C4-2B (cell line): ENCODE data around the gene HSBP1L1.

Source experiments
- H3K27ac ChIP-seq: fragments of 450-650 bp; 2 replicates; pipeline ENCODE4 v1.5.1; 2017
- ZFX ChIP-seq: fragments of 450-650 bp; IDR thresholded peaks from 2 replicates; pipeline ENCODE4 v1.6.1; 2017
- TF ChIP-seq, protein P1 (sequence below): fragments of 450-650 bp; conservative IDR thresholded peaks from 2 replicates; pipeline ENCODE4 v1.5.1; 2017; ENCODE audit warnings: mild to moderate bottlenecking

Gene HSBP1L1

DNA sequence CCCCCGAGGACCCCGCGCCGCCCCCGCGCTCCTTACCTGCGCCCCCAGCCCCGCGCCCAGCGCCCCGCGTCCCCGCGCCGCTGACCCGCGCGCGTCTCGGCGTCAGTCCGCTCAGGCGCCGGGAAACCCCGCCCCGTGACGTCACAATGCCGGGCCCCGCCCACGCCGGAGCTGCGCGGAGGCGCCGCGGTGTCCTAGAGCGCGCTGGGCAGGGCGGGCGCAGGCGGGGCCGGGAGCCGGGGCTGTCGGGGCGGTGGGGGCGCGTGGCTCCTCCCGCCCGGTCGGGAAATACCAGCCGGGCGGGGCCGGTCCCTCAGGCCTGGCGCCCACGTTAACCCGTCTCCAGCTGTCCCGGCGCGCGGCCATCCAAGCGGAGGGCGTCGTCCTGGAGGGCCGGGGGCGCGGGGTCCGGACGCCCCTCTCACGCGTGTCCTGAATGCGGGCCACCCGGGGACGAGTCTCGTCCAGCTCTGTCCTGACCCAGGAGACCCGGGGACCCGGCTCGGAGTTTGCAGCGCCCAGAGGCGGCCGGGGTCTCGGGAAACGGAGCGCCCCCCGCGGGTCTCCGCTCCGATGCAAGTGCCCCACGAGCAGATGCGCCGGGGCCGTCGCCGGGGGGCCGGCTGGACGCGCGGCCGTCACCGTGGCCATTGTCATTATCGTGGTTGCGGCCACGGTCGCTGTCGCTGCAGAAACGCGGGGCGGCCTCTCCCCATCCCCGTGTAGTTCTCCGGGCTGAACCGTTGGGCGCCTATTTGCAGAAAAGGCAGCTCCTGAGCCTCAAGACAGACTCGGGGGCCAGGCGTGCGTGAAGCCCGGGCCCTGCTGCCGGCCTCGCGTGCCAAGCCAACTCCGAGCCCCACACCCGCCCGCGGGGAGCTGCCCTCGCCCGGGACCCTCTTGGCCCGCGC lies 12.6 kb upstream of the HSBP1L1 start, which contains the start of gene SLC66A2:
Gene SLC66A2, minus strand, starts transcription at position 109 of the 911 bp plus-strand sequence. CDS start 727 bp downstream, outside the sequence.
- H3K27ac ChIP-seq: peak within 1 kb of the TSS; percentile 78
- TF ChIP-seq, protein P1, sequence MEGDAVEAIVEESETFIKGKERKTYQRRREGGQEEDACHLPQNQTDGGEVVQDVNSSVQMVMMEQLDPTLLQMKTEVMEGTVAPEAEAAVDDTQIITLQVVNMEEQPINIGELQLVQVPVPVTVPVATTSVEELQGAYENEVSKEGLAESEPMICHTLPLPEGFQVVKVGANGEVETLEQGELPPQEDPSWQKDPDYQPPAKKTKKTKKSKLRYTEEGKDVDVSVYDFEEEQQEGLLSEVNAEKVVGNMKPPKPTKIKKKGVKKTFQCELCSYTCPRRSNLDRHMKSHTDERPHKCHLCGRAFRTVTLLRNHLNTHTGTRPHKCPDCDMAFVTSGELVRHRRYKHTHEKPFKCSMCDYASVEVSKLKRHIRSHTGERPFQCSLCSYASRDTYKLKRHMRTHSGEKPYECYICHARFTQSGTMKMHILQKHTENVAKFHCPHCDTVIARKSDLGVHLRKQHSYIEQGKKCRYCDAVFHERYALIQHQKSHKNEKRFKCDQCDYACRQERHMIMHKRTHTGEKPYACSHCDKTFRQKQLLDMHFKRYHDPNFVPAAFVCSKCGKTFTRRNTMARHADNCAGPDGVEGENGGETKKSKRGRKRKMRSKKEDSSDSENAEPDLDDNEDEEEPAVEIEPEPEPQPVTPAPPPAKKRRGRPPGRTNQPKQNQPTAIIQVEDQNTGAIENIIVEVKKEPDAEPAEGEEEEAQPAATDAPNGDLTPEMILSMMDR: no peak
- no peak; the same call in 1 of the 2 replicates for TF ChIP-seq ZFX

DNA sequence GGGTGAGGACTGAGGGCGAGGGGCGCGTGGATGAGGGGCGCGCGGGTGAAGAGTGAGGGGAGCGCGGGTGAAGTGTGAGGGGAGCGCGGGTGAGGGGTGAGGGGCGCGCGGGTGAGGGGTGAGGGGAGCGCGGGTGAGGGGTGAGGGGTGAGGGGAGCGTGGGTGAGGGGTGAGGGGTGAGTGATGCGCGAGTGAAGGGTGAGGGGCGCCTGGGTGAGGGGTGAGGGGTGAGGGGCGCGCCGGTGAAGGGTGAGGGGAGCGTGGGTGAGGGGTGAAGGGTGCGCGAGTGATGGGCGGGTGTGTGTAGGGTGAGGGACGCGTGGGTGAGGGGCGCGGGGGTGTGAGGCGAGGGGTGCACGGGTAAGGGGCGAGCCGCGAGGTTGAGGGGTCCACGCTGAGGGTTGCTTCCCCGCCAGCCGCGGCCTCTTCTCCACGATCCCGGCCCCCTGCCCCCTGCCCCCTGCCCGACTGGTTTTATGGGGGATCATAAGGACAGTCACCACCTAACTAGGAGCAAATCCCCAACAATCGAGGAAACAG lies 11.9 kb upstream of the HSBP1L1 start:
- peak overlapping the region; percentile 78 for H3K27ac ChIP-seq
- TF ChIP-seq, protein P1: no peak
- no peak for TF ChIP-seq ZFX

DNA sequence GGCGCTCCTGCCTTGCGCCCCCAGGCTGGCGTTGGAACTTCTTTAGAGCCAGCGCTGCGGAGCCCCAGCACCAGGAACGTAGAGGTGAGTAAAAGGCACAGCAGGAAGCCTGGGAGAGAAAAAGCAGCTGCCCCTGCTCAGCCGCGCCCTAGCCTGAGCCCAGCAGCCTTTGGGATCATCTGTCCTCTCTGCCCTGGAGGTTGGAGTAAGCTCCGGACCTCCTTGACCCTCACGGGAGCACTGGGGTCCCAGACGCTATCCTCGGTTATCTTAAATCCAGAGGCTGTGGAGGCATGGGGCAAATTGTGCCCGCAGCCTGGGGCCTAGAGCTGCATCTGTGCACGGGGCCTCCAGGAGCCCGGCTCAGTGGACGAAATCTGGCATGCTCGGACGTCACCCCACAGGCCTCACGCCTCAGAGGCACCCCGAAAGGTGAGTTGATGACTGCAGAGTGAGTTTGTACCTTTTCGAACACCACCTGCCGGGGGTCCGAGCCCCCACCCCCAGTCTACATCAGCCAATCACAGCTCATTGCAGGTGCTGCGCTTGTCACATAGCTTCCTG lies 11.4 kb upstream of the HSBP1L1 start:
- no peak for TF ChIP-seq ZFX
- TF ChIP-seq, protein P1: no peak
- H3K27ac ChIP-seq: no peak overlapping the region

DNA sequence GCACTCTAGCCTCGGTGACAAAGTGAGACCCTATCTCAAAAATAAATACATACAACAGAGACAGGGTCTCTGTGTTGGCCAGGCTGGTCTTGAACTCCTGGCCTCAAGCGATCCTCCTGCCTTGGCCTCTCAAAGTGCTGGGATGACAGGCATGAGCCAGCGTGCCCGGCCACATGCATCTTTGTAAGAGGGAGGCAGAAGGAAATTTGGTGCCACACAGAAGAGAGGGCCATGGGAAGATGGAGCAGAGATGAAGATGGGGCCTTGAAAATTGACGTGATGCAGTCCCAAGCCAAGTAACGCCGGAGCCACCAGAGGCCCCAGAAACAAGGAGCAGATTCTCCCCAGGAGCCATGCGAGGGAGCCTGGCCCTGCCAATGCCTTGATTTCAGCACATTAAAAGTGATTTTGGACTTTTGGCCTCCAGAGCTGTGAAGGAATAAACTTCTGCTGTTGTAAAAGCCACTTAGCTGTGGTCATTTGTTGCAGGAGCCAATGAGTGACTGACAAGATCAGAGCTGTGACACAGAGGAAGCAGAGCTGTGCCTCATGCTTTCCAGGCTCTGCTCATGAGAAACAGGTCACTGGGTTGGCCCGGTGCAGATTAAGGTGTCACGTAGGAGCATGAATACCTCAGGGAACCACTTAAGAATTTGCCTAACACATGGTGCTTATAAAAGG lies 10.3 kb upstream of the HSBP1L1 start:
- H3K27ac ChIP-seq: no peak overlapping the region
- TF ChIP-seq, protein P1: no peak
- TF ChIP-seq ZFX: no peak

DNA sequence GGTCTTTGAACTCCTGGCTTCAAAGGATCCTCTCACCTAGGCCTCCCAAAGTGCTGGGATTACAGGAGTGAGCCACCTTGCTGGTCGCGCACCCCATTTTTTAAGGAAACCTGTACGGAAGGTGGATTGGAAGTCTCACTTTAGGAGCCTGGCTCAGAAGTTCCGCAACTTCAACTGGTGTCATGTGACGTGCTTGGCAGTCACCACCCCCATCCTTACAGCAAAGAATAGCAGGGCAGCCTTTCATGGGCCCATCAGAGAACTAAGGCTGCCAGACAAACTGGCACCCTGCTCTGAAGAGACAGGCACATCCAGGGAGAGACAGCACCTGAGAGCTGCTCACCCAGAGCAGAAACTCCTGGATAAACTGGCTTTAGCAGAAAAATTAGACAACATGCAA lies 9.7 kb upstream of the HSBP1L1 start:
- no peak overlapping the region for H3K27ac ChIP-seq
- no peak for TF ChIP-seq ZFX
- TF ChIP-seq, protein P1: no peak

DNA sequence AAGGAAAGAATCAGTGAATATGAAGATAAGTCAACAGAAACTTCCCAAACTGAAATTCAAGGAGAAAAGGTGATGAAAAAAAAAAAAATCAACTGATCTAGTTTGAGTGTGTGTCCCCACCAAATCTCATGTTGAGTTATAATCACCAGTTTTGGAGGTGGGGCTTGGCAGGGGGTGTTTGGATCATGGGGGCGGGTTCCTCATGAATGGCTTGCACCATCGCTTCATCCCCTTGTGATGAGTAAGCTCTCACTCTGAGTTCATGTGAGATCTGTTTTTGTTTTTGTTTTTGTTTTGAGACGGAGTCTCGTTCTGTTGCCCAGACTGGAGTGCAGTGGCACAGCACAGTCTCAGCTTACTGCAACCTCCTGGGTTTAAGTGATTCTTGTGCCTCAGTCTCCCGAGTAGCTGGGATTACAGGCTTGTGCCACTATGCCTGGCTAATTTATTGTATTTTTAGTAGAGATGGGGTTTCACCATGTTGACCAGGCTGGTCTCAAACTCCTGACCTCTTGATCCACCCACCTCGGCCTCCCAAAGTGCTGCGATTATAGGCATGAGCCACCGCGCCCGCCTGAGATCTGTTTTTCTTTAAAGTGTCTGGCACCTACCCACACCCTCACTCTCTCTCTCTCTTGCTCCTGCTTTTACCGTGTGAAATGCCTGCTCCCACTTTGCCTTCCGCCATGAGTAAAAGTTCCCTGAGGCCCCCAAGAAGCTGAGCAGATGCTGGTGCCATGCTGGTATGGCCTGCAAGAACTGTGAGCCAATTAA lies 9.0 kb upstream of the HSBP1L1 start:
- H3K27ac ChIP-seq: no peak overlapping the region
- no peak for TF ChIP-seq ZFX
- TF ChIP-seq, protein P1: no peak
